LNCaP clone FGC (cell line): Measurements from ENCODE around the gene LIFR.

Experiments
- DNase-seq: peaks from one replicate; pipeline ENCODE4 v3.0.0-alpha.2; 2011; ENCODE audit warnings: low read depth
- H3K4me3 ChIP-seq: 2 replicates; pipeline ENCODE4 v1.5.1; 2011; ENCODE audit warnings: mild to moderate bottlenecking, low read depth, low read length, control low read depth
- CTCF ChIP-seq: IDR thresholded peaks from 2 replicates; pipeline ENCODE4 v1.5.1; 2012; ENCODE audit warnings: mild to moderate bottlenecking; ENCODE audit not compliant: control insufficient read depth, insufficient read depth; ENCODE audit errors: extremely low read depth

The LIFR gene

GRCh38 chr5:38445374-38446028 lies 110.9 kb downstream of the LIFR start:
- H3K4me3 ChIP-seq, result no peak overlapping the region
- no peak for TF ChIP-seq CTCF
- no peak for DNase-seq

GRCh38 chr5:38443390-38443789 lies 113.1 kb downstream of the LIFR start:
- DNase-seq, result no peak
- no peak overlapping the region for H3K4me3 ChIP-seq
- TF ChIP-seq CTCF, result no peak

GRCh38 chr5:38442247-38442573 lies 114.2 kb downstream of the LIFR start:
- H3K4me3 ChIP-seq, result no peak overlapping the region
- no peak for DNase-seq
- no peak for TF ChIP-seq CTCF

GRCh38 chr5:38441453-38442246 lies 114.8 kb downstream of the LIFR start:
- DNase-seq, result peak; percentile 82
- peak; percentile 98 for TF ChIP-seq CTCF
- no peak overlapping the region for H3K4me3 ChIP-seq

GRCh38 chr5:38438757-38439156 lies 117.7 kb downstream of the LIFR start:
- no peak for TF ChIP-seq CTCF
- DNase-seq, result no peak
- H3K4me3 ChIP-seq, result no peak overlapping the region

GRCh38 chr5:38434966-38435705 lies 121.3 kb downstream of the LIFR start:
- no peak for DNase-seq
- no peak for TF ChIP-seq CTCF
- no peak overlapping the region for H3K4me3 ChIP-seq
